ENCODE results near the gene SMIM36.
"Not testable (repeated sequence)": the region's sequence is repeated elsewhere in the genome, so short reads cannot be mapped to it uniquely, and the experiment has no call there.

Gene SMIM36

GRCh38 chr17:55426851-55427586 is 84.2 kb downstream of the SMIM36 start:
- Histone ChIP-seq H3K4me2 (no peak overlapping the region), H3K9me3 (no peaks in the 10 kb centered on the region), H3K27me3 (no peaks in the 10 kb centered on the region), H4K20me1 (no peaks in the 10 kb centered on the region), H3K36me3 (no peaks in the 10 kb centered on the region), H3K9ac (no peak overlapping the region), H3K4me3 (no peak overlapping the region), H3K27ac (no peak overlapping the region), H3K4me1 (peaks cover 15% of the 10 kb centered on the region)
- no peak for TF ChIP-seq Cebpa-rat (IDR thresholded peaks at IDR 0.05)

- peaks cover 12% of the 10 kb centered on the region for H3K4me1 ChIP-seq
- H3K27me3 ChIP-seq = no peaks in the 10 kb centered on the region
- no peak for TF ChIP-seq Cebpa-rat (IDR thresholded peaks at IDR 0.05)
- no peaks in the 10 kb centered on the region for H3K9me3 ChIP-seq
- H4K20me1 ChIP-seq = no peaks in the 10 kb centered on the region
- no peak overlapping the region for H3K4me3 ChIP-seq
- H3K36me3 ChIP-seq = no peaks in the 10 kb centered on the region
- H3K4me2 ChIP-seq = no peak overlapping the region
- no peak overlapping the region for H3K27ac ChIP-seq
- no peak overlapping the region for H3K9ac ChIP-seq
Observed at GRCh38 chr17:55424893-55425540, 86.2 kb downstream of the SMIM36 start.

- Histone ChIP-seq H3K27ac (no peak overlapping the region), H3K9me3 (no peaks in the 10 kb centered on the region; the same call in 1 of the 2 replicates), H3K4me1 (peaks cover 27% of the 10 kb centered on the region), H3K36me3 (peaks cover 8% of the 10 kb centered on the region), H3K4me3 (no peak overlapping the region), H3K4me2 (no peak overlapping the region), H3K27me3 (no peaks in the 10 kb centered on the region), H4K20me1 (0 out of 2 replicates have a peak, but pooled peaks cover 3% of the 10 kb centered on the region), H3K9ac (no peak overlapping the region)
- no peak for TF ChIP-seq Cebpa-rat (IDR thresholded peaks at IDR 0.05)
Observed at GRCh38 chr17:55423535-55423934, 87.7 kb downstream of the SMIM36 start.

GRCh38 chr17:55422828-55423164 is 88.5 kb downstream of the SMIM36 start:
- Histone ChIP-seq H4K20me1 (0 out of 2 replicates have a peak, but pooled peaks cover 11% of the 10 kb centered on the region), H3K4me1 (peaks cover 32% of the 10 kb centered on the region), H3K36me3 (peaks cover 14% of the 10 kb centered on the region)
- not testable (repeated sequence) for H3K9me3 ChIP-seq, H3K9ac ChIP-seq, H3K27me3 ChIP-seq, H3K4me3 ChIP-seq, H3K4me2 ChIP-seq, H3K27ac ChIP-seq

GRCh38 chr17:55421179-55421934 is 89.9 kb downstream of the SMIM36 start, which contains the start of gene MMD:
Gene MMD (minus strand): TSS chr17:55421835. CDS start chr17:55421695, 140 bp downstream.
- no peak for TF ChIP-seq Cebpa-rat (IDR thresholded peaks at IDR 0.05)
- H3K27me3 ChIP-seq = no peaks in the 10 kb centered on the region
- peaks cover 25% of the 10 kb centered on the region; the same call in 1 of the 2 replicates for H4K20me1 ChIP-seq
- no peaks in the 10 kb centered on the region; the same call in 1 of the 2 replicates for H3K9me3 ChIP-seq
- peak within 1 kb of the TSS; percentile 91 for H3K27ac ChIP-seq
- peaks cover 29% of the 10 kb centered on the region for H3K36me3 ChIP-seq
- peak within 1 kb of the TSS; percentile 90 for H3K4me2 ChIP-seq
- peaks cover 47% of the 10 kb centered on the region for H3K4me1 ChIP-seq
- peak within 1 kb of the TSS; percentile 99 for H3K4me3 ChIP-seq
- H3K9ac ChIP-seq = peak within 1 kb of the TSS; percentile 95

GRCh38 chr17:55420776-55421178 is 90.5 kb downstream of the SMIM36 start:
- Histone ChIP-seq H3K9me3 (no peaks in the 10 kb centered on the region; the same call in 1 of the 2 replicates), H3K4me1 (peaks cover 52% of the 10 kb centered on the region), H3K4me3 (peak overlapping the region; percentile 99), H3K9ac (peak overlapping the region; percentile 95), H3K4me2 (peak overlapping the region; percentile 90), H3K27ac (peak overlapping the region; percentile 91), H3K27me3 (no peaks in the 10 kb centered on the region), H3K36me3 (peaks cover 33% of the 10 kb centered on the region), H4K20me1 (peaks cover 31% of the 10 kb centered on the region; the same call in 1 of the 2 replicates)
- no peak for TF ChIP-seq Cebpa-rat (IDR thresholded peaks at IDR 0.05)

GRCh38 chr17:55420067-55420775 is 91.0 kb downstream of the SMIM36 start:
- no peaks in the 10 kb centered on the region; the same call in 1 of the 2 replicates for H3K9me3 ChIP-seq
- peaks cover 36% of the 10 kb centered on the region for H4K20me1 ChIP-seq
- H3K4me3 ChIP-seq = peak overlapping the region; percentile 99
- peak overlapping the region; percentile 91 for H3K27ac ChIP-seq
- H3K9ac ChIP-seq = peak overlapping the region; percentile 95
- peaks cover 52% of the 10 kb centered on the region for H3K4me1 ChIP-seq
- H3K4me2 ChIP-seq = peak overlapping the region; percentile 90
- TF ChIP-seq Cebpa-rat (IDR thresholded peaks at IDR 0.05) = no peak
- no peaks in the 10 kb centered on the region for H3K27me3 ChIP-seq
- H3K36me3 ChIP-seq = peaks cover 33% of the 10 kb centered on the region

- no peak overlapping the region for H3K27ac ChIP-seq
- H4K20me1 ChIP-seq = peaks cover 44% of the 10 kb centered on the region
- peaks cover 46% of the 10 kb centered on the region for H3K36me3 ChIP-seq
- no peak overlapping the region for H3K4me3 ChIP-seq
- H3K27me3 ChIP-seq = no peaks in the 10 kb centered on the region
- H3K4me1 ChIP-seq = peaks cover 52% of the 10 kb centered on the region
- no peak for TF ChIP-seq Cebpa-rat (IDR thresholded peaks at IDR 0.05)
- H3K4me2 ChIP-seq = peak overlapping the region; percentile 90; the same call in 1 of the 2 replicates
- H3K9ac ChIP-seq = no peak overlapping the region
- H3K9me3 ChIP-seq = no peaks in the 10 kb centered on the region; the same call in 1 of the 2 replicates
Observed at GRCh38 chr17:55418369-55419268, 92.6 kb downstream of the SMIM36 start.

Data from BLaER1 (cell line).